Activated CD4-positive, alpha-beta T cell treated with anti-CD3 and anti-CD28 coated beads for 24 hours (primary cell): Measurements from ENCODE around the gene FAM236C.
"Not testable (repeated sequence)": the region's sequence is repeated elsewhere in the genome, so short reads cannot be mapped to it uniquely, and the experiment has no call there.

Experiments
- DNase-seq, 2 donors: peaks; one replicate each; pipeline ENCODE4 v3.0.0-alpha.2; 2020; ENCODE audit warnings: low read depth in 2 of 2

Gene FAM236C

GRCh38 chrX:72912315-72912714, at the start of gene FAM236C:
TSS of gene FAM236C (plus strand) at chrX:72912615. CDS start at chrX:72912715, 100 bp downstream.
- not testable (repeated sequence) for DNase-seq

GRCh38 chrX:72882898-72883297, 29.5 kb upstream of the FAM236C start:
- DNase-seq: not testable (repeated sequence)

- not testable (repeated sequence) for DNase-seq
These were observed 22.7 kb upstream of the FAM236C start for GRCh38 chrX:72889740-72890139.

- not testable (repeated sequence) for DNase-seq
These were observed 3.7 kb downstream of the FAM236C start for GRCh38 chrX:72916096-72916495.

GRCh38 chrX:72932283-72932682, 19.9 kb downstream of the FAM236C start:
- DNase-seq: not testable (repeated sequence)

GRCh38 chrX:72936455-72936854, 24.0 kb downstream of the FAM236C start:
- not testable (repeated sequence) for DNase-seq

GRCh38 chrX:72936882-72937455, 24.6 kb downstream of the FAM236C start:
- DNase-seq: not testable (repeated sequence)

GRCh38 chrX:72937906-72938305, 25.5 kb downstream of the FAM236C start, which contains the start of gene FAM236A:
TSS of gene FAM236A (plus strand) at chrX:72938206. CDS start at chrX:72938263, 57 bp downstream.
- not testable (repeated sequence) for DNase-seq

- DNase-seq: not testable (repeated sequence)
These were observed 29.9 kb downstream of the FAM236C start for GRCh38 chrX:72942272-72942671.

GRCh38 chrX:72943035-72943818, 30.8 kb downstream of the FAM236C start:
- DNase-seq: not testable (repeated sequence)

GRCh38 chrX:72943819-72944169, 31.4 kb downstream of the FAM236C start, which contains the start of gene DMRTC1:
TSS of gene DMRTC1 (minus strand) at chrX:72943837. CDS start at chrX:72875694, 68,143 bp downstream.
- not testable (repeated sequence) for DNase-seq

- DNase-seq: not testable (repeated sequence)
These were observed 47.6 kb downstream of the FAM236C start for GRCh38 chrX:72959971-72960370.
